CD4-positive, alpha-beta T cell treated with Interleukin-15 for 4 hours (primary cell): ENCODE data around the gene RHEX.
"Not testable (repeated sequence)": the region's sequence is repeated elsewhere in the genome, so short reads cannot be mapped to it uniquely, and the experiment has no call there.

ENCODE experiments used
- DNase-seq: peaks from one replicate; pipeline ENCODE4 v3.0.0-alpha.2; 2020; ENCODE audit warnings: low spot score

Gene RHEX

DNA sequence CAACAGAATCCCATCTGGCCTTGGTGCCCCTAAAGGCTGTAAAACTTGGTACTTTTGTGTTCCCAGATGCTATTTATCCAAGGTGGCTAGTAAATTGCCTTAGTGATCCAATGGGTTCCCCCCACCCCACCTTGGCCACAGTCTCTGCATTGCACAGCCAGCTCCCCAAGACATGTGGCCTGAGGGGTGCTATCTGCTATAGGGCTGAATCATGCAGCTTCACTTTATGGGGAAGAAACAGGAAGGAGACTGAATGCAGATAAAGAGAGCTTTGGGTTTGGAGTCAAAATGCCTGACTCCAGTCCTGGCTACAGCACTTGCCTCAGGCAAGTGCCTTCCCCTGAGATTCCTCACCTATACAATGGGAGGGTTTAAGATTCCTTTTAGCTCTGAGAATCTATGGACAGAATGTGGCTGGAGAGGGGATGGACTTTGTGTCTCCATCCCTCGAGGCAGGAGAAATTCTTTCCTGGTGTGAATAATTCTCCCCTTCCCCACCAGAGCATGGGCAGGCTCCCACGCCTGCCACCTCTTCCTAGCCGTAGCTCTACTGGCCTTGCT is 6.5 kb downstream of the RHEX start:
- no peak for DNase-seq

DNA sequence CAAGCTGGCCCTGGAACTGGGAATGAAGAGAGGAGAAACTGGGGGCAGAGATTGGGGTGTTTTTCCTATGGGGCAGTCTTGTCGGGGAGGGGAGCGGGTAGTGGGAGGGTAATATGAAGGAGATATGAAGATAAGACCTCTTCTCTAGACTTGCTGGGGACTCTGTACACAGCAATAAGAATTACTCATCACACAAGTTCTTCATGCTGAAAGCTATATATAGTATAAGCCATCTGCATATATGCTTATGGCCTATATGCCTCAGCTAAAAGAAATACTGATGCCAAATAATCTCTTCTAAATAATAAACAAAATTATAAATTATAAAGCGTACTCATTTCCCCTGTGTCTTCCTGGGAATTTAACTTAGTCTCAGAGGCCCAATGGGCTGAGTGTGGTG is 7.9 kb downstream of the RHEX start:
- DNase-seq = no peak

DNA sequence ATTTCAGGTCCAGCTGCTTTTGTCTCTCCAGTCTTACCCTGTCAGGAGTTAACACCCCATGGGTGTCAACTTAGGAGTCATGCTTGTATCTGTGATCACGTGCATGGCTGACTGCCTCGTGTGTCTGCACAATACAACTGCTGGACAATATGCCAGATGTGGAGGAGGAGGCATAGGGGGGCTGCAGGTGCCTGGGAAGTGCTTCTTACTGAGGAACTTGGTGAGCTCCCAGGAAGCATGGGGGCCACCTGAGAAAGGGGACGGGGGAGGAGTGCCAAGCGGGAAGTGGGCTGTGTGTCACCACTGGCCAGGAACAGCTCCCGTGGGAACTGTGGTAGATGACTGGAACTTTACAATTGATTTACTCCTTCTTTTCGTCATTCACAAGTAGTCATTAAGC is 9.5 kb downstream of the RHEX start:
- DNase-seq = no peak

DNA sequence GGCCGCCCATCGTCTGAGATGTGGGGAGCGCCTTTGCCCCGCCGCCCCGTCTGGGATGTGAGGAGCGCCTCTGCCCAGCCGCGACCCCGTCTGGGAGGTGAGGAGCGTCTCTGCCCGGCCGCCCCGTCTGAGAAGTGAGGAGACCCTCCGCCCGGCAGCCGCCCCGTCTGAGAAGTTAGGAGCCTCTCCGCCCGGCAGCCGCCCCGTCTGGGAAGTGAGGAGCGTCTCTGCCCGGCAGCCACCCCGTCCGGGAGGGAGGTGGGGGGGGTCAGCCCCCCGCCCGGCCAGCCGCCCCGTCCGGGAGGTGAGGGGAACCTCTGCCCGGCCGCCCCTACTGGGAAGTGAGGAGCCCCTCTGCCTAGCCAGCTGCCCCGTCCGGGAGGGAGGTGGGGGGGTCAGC is 11.0 kb downstream of the RHEX start:
- DNase-seq = not testable (repeated sequence)

DNA sequence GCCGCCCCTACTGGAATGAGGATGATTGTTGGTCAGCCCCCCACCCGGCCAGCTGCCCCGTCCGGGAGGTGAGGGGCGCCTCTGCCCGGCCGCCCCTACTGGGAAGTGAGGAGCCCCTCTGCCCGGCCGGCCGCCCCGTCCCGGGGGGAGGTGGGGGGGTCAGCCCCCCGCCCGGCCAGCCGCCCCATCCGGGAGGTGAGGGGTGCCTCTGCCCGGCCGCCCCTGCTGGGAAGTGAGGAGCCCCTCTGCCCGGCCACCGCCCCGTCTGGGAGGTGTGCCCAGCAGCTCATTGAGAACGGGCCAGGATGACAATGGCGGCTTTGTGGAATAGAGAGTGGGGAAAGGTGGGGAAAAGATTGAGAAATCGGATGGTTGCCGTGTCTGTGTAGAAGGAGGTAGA is 11.5 kb downstream of the RHEX start:
- DNase-seq = not testable (repeated sequence)

DNA sequence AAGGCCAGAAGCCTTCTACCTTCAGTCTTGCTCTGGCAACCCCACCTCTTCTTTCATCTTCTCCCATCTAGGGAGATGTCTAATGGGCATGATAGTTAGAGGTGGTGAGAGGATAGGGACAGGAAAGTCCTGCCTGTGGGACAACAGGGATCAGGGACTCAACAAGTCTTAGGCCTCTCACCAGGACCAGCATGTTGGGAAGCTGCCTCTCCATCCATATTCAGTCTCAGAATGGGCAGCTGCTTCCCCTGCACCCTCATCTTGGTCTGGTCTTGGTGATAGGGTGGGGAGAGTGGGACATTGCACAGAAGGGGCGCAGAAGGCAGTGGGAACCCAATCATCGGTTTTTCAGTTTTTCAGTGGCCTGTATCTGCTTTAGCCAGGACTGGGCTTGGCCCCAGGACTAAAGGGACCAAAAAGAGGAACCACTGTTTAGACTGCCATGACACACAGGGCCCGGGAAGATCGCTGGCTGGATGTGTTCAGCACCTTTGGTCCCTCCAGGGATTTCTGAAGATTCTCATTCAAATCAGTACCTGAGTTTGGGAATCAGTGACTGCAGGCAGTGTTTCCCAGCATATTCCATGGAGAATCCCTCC is 12.7 kb downstream of the RHEX start:
- DNase-seq = no peak

DNA sequence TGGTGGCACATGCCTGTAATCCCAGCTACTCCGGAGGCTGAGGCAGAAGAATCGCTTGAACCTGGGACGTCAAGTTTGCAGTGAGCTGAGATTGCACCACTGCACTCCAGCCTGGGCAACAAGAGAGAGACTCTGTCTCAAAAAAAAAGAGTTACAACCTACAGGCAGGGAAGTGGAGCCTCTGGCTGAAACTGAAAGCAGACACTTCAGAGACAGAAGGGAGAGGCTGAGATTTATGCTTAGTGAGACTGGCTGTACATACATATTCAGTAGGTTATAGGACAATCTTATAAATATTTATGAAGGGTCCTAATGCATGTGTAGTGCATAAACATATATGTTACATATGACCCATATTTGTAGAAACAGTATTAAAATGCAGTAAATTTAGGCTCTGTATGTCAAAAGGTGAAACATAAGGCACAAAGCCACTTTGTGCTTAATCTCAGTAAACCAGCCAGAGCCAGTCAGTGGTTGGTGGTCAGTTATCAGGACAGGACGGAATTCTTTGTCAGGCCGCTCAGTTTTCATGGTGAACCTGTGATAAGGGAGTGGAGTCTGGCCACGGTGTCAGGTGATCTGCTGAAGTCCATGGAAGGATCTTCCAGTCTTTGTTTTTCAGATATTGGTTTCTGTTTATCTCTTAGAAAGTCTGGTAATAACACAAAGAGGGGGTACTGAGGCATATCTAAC is 13.7 kb downstream of the RHEX start:
- no peak for DNase-seq

DNA sequence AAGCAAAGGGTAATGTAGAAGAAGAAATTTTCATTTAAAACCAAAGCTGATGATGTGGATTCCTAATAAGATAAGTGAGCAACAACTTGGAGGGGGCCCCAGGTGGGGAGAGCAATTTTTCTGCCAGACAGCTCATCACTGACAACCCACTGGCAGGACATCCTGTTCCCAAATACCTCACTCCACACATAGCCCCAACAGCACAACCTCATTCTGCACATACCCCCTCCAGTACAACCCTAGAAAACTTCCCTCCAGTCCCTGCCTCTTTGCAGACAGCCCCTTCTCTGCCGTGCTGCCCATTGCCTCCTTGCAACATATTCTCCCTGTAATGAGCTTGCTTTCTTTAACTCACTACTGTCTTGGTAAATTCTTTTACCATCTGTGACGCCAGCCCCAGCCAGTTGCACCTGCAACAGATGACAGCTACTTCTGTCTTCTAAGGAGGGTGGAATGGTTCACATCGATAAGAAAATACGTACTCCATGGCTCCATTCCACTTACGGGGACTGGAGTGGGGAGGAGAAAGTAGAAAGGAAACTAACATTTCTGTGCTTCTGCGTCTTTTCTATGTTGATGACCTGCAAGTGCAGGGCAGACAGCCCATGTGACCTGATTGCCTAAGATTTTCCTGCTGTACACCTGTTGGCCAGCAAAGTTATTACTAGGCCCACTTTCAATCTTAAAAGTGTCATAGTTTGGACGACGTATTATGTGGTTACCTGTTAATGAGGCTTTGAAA is 14.7 kb downstream of the RHEX start:
- DNase-seq = no peak

DNA sequence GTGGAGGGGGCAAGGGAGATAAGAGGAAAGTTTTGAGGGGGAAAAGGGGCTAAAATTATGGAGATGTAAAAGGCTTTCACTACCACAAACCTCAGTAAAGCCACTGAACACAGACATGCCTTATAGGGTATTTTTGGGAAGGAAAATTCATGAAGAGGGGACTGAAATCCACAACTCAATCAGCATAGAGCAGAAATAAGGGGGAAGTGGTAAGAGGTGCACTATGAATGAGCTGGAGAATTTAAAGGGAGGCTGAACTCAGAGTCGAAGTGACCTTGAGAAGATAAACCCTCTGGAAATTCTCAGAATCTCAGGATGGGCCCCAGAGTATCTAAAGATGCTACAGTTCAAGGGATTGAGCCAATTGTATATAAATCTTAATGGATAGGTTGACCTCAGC is 15.3 kb downstream of the RHEX start:
- no peak for DNase-seq

DNA sequence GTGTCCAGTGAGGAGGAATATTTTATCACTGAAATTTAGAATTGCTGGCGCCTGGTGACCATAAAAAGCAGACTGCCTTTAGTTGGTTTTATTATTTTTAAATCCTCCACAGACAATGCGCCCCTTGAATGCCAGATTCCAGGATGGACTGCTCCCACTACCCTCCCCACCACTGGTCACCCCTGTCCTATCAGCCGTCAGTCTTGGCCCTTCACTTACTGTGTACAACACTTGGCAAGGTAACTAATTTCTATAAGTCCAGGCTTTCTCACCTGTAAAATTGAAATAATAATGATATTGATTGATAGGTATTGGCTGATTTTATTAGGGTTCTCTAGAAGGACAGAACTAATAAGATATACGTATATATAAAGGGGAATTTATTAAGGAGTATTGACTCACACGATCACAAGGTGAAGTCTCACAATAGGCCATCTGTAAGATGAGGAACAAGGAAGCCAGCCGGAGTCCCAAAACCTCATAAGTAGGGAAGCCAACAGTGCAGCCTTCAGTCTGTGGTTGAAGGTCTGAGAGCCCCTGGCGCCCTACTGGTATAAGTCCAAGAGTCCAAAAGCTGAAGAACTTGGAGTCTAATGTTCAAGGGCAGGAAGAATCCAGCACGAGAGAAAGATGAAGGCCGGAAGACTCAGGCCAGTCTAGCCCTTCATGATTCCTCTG is 17.8 kb downstream of the RHEX start:
- DNase-seq = no peak

DNA sequence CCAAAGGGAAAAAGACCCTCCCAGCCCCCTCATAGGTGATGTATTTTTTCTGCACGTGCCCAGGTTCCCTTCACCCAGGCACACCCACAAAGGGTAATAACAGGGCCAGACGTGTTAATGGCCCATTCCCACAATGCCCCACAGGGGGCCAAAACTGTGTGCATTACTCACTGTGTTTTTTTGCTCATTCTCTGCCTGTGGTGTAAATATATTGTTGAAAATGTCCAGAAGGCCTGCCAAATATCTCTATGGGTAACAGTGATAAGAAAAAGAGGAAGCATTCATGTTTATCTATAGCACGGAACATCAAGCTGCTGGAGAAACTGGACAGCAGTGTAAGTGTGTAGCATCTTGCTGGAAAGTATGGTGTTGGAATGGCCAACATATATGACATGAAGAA is 21.9 kb downstream of the RHEX start:
- DNase-seq = no peak

DNA sequence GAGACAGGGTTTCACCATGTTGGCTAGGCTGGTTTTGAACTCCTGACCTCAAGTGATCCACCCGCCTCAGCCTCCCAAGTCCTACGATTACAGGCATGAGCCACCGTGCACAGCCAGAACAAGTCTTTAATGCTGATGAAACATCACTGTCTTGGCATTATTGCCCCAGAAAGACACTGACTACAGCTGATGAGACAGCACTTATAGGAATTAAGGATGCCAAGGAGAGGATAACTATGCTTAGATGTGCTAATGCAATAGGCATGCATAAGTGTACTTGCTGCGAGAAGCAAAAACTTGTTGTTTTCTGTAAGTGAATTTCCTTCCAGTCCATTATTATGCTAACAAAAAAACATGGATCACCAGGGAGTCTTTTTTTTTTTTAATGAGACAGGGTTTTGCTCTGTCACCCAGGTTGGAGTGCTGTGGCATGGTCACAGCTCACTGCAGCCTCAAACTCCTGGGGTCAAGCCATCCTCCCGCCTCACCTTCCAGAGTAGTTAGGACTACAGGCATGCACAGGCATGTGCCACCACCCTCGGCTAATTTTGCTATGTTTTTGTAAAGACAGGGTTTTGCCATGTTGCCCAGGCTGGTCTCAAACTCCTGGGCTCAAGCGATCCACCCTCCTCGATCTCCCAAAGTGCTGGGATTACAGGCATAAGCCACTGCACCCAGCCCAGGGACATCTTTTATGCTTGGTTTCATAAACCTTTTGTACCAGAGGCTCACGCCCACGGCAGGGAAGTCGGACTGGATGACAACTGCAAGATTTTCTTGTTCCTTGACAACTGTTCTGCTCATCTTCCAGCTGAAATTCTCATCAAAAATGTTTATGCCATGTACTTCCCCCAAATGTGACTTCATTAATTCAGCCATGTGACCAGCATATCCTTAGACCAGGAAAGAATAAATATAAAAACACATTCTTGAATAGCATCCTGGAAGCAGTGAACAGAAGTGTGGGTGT is 23.1 kb downstream of the RHEX start:
- DNase-seq = no peak

DNA sequence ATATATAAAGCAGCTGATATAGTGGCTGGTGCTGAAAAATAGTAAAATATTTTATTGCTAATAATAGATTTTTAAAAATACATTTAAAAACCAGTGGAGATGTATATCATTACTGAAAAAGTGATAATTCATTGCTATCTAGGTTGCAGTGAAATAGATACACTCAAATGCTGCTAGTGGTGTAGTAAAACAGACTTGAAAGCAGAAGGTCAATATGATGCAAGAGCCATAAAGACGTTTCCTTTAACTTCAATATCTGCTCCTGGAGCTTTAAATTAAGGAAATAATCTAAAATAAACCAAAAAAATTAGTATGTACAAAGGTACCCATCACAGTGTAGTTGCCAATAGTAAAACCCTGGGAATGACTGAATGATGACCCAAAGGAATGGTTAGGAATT is 26.2 kb downstream of the RHEX start:
- no peak for DNase-seq

DNA sequence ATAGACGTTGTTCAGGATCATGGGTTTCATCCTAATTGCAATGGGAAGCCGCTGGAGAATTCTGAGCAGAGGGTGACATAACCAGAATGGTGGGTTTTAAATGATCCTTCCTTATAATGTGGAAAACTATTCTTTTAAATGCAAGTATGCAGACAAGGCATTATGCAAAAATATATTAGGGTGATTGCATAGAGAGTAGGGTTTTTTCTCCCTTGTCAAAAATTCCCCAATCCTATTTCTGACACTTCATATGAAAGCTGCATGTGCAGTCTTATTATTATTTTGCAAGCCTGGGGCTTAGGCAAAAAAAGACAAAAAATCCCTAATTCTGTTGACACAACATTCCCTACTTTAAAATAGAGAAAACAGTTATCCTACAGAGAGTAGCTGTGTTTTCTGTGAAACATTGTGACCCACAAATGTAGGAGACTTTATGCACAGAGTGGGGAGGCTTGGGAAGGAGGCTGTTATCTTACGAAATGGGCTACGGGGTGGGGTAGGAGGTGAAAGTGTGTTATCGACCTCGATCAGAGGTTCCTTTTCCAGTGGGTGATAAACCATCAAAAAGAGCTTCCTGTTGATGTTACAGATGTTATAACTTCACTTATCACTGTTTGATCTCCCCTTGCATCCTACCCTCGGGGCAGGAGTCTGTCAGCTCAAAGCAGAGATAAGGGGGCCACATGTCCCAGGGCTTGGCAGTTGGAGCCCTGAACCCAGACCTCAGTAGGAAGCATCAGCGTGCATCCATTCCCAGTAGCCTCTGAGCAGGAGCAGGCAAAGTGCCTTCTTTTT is 27.2 kb downstream of the RHEX start:
- no peak for DNase-seq

DNA sequence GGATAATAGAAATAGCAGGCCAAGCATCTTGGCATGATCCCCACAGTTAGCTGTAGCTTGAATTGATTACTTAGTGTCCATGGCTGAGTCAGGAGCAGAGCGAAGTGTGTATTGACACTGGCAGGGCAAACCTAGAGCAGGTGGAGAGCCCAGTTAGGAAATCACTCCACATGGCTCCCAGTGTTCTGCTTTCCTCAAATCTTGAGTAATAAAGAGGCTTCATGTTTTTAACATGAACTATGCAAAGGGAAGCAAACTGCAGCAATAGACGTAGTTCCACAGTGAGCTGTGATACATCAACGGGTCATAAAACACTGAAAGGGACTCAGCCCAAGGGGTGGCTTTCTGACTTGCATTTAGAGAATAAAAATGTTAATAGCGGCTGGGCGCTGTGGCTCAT is 28.9 kb downstream of the RHEX start:
- no peak for DNase-seq

DNA sequence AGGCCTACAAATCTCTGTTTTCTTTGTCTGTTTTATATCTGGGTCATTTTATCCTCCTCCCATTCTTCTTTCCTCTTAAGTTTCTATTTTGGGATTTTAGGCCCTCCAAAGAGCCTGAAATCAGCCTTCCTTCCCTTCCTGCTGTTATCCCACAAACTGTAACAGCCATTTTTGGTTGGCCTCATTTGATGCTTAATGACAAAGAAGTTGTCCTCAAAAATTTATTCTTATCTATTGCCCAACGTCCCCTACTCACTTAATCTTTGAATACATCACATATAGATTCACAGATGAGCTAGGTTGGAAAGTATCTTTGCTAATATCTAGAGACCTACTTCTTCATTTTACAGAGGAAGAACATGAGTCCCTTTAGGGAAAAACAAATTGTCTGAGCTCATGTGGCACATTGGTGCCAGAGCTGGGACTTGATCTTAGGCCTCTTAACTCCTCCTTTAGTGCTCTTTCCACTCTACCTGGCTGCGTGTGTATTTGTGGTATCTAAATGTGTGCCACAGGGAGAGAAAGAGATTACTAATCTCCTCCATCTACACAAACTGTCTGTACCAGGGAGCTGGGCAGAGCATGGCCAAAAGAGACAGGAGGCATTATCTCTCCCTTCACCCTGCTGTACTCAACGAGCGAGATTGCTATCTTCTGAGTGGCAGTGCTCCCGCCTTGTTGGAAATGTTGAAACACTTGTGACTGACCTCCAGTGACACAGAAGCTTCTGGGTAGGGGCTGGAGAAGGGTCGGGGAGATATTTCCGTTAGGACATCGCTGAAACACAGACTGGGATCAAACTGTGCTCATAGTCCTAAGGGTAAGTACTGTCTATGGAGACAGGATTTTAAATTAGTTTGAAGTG is 30.1 kb downstream of the RHEX start:
- no peak for DNase-seq

DNA sequence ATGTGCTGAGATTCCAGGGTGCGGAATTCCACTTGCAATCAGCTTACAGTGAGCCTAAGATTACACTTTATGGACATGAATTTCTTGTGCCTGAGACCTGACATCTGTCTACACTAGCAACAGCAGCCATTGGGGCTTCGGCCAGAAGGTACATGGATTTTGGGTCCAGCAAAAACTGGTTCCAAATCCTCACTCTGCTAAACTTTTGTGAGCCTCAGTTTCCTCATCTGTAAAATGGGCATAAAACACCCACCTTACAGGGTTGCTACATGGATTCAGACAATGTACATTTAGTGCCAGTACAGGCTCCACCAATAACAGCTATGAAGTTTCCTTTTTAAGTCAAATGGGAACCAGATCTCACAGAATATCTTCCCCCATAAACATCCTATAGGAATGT is 30.8 kb downstream of the RHEX start:
- DNase-seq = no peak

DNA sequence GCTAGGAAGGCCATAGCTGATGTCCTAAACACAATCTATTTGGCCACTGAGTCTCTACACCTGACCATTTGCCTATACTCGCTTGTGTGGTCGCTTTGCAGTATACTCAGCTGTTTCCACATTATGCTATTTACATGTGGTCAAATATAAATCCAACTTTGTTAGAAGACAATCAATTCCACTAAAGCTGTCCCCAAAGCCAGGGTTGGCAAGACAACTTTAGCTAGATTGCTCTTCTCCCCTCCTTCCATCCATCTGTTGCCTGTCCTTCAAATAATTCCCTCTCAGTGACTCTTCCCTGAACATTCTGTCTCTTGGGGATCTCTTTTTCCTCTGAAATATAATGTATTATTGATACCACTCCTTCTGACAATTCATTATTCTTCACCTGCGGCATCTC is 34.1 kb downstream of the RHEX start:
- no peak for DNase-seq

DNA sequence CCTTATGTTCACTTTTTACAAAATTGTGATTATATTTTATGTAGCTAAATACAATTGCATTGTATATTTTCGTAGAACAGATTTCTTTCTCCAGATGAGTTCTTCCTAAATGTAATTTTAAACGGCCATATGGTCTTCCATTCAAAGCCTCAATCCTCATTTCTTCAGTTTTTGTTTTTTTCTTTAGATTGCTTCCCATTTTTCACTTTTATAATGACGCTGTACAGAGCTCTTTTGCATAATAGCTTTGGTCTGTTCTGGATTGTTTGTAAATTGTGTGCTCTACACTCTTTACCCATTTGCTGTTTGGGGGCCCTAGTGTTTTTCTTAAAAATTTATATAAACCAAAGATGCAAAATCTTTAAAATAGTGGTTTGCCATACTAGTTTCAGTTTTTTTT is 36.4 kb downstream of the RHEX start:
- no peak for DNase-seq

DNA sequence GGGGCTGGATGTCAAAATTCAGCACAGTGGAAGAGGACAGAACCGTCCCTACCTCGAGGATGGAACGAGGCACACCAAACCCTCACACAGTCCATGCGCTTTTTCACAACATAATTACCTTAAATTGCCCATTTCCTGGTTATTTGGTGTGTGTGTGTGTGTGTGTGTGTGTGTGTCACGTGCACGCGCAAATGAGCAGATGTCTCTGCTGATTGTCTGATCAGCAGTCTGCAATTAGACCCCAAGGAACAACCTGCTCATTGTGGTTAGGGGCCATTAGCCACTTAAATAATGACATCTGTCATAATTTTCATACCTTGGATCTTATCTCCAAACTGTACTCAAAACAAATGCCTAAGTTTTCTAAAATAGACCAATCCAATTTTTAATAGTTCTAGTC is 41.1 kb downstream of the RHEX start:
- no peak for DNase-seq
